T-cell (primary cell): ENCODE data around the gene POLR3A. TPM values are rescaled to one million over a fixed set of nuclear protein-coding genes. Genes with fewer than 3 reads are reported as not detected.

ENCODE experiments used
- ATAC-seq, 4 experiments: fragments of 200-7000 bp in 3 of 4; fragments of 150-1000 bp in 1 of 4; cut with Tn5 transposase; replicated peaks in 1 of 4; 1 replicate in 3 of 4; 2 replicates in 1 of 4; pipeline ENCODE4 v1.10.0; 2021; ENCODE audit warnings: moderate library complexity in 3 of 4, mild to moderate bottlenecking in 2 of 4, moderate number of reproducible peaks in 1 of 4
- CTCF ChIA-PET, 2 donors: fragments of 300-600 bp; sonication (Branson Sonifier 250); formaldehyde crosslinking; loops; one replicate each; lab custom pipeline; 2022; ENCODE audit warnings: antibody characterized with exemption in 2 of 2; lab: Charles Lee
- POLR2A ChIA-PET, 2 donors: fragments of 300-600 bp; sonication (Branson Sonifier 250); formaldehyde crosslinking; loops; one replicate each; lab custom pipeline; 2022; ENCODE audit warnings: antibody characterized with exemption in 2 of 2; lab: Charles Lee
- DNase-seq, 35 experiments: peaks; one replicate each; pipeline versions ENCODE4 v3.0.0 to v3.0.0-alpha.2; 2013 to 2023
- H3K27ac ChIP-seq: one replicate; pipeline ENCODE4 v1.5.1; 2013; ENCODE audit warnings: low read length
- H3K27me3 ChIP-seq, 2 experiments: replicated peaks in 1 of 2; 1 replicate in 1 of 2; 2 replicates in 1 of 2; pipeline versions ENCODE4 v1.6.1 to v1.7.0; 2013; ENCODE audit warnings: low read length in 1 of 2, mixed read lengths in 1 of 2; ENCODE audit not compliant: control insufficient read depth in 2 of 2, insufficient read depth in 2 of 2; ENCODE audit errors: extremely low read depth in 1 of 2
- H3K36me3 ChIP-seq, 2 donors: 1 replicate in 1 of 2; 2 replicates in 1 of 2; pipeline versions ENCODE4 v1.6.1 to v1.7.0; 2013; ENCODE audit warnings: low read length in 1 of 2; ENCODE audit not compliant: control insufficient read depth in 2 of 2, insufficient read depth in 1 of 2; ENCODE audit errors: extremely low read depth in 1 of 2
- H3K4me1 ChIP-seq, 2 experiments: 1 replicate in 1 of 2; 2 replicates in 1 of 2; pipeline versions ENCODE4 v1.6.1 to v1.7.0; 2013; ENCODE audit warnings: low read length in 2 of 2, mixed read lengths in 1 of 2; ENCODE audit not compliant: insufficient read depth in 2 of 2, control insufficient read depth in 1 of 2; ENCODE audit errors: extremely low read depth in 1 of 2
- H3K4me3 ChIP-seq, 2 donors: 1 replicate in 1 of 2; 2 replicates in 1 of 2; pipeline versions ENCODE4 v1.5.1 to v1.7.0; 2013; ENCODE audit warnings: mild to moderate bottlenecking in 2 of 2, low read length in 1 of 2, moderate library complexity in 1 of 2; ENCODE audit not compliant: control insufficient read depth in 1 of 2; ENCODE audit errors: extremely low read depth in 1 of 2
- H3K9me3 ChIP-seq: 2 replicates; pipeline ENCODE4 v1.7.0; 2013
- H3K27ac Mint-ChIP-seq, 2 donors: one replicate each; pipeline ENCODE4 v1.8.0; 2020 to 2021; ENCODE audit warnings: mild to moderate bottlenecking in 2 of 2, mixed read lengths in 2 of 2
- H3K27me3 Mint-ChIP-seq, 2 donors: one replicate each; pipeline ENCODE4 v1.8.0; 2021 to 2022; ENCODE audit warnings: mixed read lengths in 2 of 2
- H3K36me3 Mint-ChIP-seq: one replicate; pipeline ENCODE4 v1.8.0; 2021; ENCODE audit warnings: mixed read lengths
- H3K4me1 Mint-ChIP-seq, 3 donors: one replicate each; pipeline ENCODE4 v1.8.0; 2020 to 2022; ENCODE audit warnings: mixed read lengths in 3 of 3, mild to moderate bottlenecking in 1 of 3
- H3K4me3 Mint-ChIP-seq, 3 donors: one replicate each; pipeline ENCODE4 v1.8.0; 2020 to 2022; ENCODE audit warnings: mild to moderate bottlenecking in 3 of 3, mixed read lengths in 3 of 3, moderate library complexity in 3 of 3
- H3K9me3 Mint-ChIP-seq, 3 donors: one replicate each; pipeline ENCODE4 v1.8.0; 2020 to 2022; ENCODE audit warnings: mixed read lengths in 3 of 3
- WGBS: methylation state at CpG from one replicate; pipeline ENCODE4 v1.1.5; 2013; ENCODE audit warnings: missing lambda C conversion rate; ENCODE audit not compliant: insufficient coverage; 5-methylcytosine and 5-hydroxymethylcytosine counted together
- total RNA-seq, 35 experiments: library from RNA in 6 of 35; stranded (reverse) in 6 of 35; fragments of 120-200 nt in 1 of 35; gene quantifications; one replicate each; pipeline versions ENCODE4 v1.2.1 to v1.2.4 and lab custom pipeline; 2013 to 2026

The POLR3A gene
- total RNA-seq, 5 donors from 2014 or later (not counting 1 experiment from before 2014, with no cell fraction given): 14.5 to 16.9 (median 16.5) TPM

DNA sequence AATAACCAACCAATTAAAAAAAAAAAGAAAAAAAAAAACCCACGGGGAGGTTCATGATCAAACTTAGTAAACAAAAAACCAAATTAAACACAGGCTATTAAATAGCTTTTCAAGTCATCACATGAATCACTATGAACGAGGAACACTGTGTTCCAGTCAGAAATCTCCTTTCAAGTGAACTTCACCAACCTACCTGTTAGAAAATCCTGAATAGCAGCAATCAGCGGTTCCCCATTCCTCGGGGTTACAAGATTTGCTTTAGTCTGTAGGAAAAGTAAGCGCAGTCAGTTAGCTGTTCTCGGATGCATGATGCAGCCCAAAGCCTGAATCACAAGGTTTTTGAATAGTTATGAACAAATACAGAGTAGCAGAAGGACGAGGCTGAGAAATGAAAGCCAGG is 19.0 kb downstream of the POLR3A start:
- H3K4me1 Mint-ChIP-seq: no peaks in the 10 kb centered on the region
- H3K36me3 Mint-ChIP-seq: peaks cover 67% of the 10 kb centered on the region
- ChIA-PET POLR2A (interaction anchor here in 1 of 2 donors (0.6 kb wide), 1 partner anchor 75 kb away, joined by 4 read pairs; no protein-coding TSS in a partner anchor), CTCF (no interaction called here)
- H3K4me3 Mint-ChIP-seq: no peak overlapping the region
- Histone ChIP-seq H3K27ac (no peak overlapping the region), H3K36me3 (peaks cover 9 to 82% of the 10 kb centered on the region in 2 donors), H3K4me1 (no peaks in the 10 kb centered on the region), H3K27me3 (no peaks in the 10 kb centered on the region), H3K9me3 (no peaks in the 10 kb centered on the region), H3K4me3 (no peak overlapping the region)
- H3K27me3 Mint-ChIP-seq: no peaks in the 10 kb centered on the region
- no peak for DNase-seq
- H3K9me3 Mint-ChIP-seq: no peaks in the 10 kb centered on the region
- H3K27ac Mint-ChIP-seq: no peak overlapping the region
- no peak for ATAC-seq
- 87% methylated on average over 4 of the region's 7 CpGs for WGBS

DNA sequence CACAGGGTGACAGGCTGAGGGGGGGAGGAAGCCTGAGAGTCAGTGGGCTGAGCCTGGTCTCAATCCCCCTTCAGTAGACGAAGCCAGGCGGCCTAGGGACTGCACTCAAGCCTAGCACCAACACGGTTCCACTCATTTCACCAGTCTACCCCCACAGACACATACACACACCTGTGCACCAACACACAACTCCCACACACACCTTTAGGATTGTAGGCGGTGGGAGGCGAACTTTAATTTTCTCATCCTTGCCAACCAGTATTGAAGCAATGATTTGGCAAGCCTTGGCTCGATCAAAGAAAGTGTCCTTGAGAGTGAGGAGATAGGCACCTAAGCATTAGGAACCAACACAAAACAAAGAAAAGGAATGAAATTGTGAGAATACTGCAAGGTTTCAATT is 19.7 kb downstream of the POLR3A start:
- H3K9me3 ChIP-seq: no peaks in the 10 kb centered on the region
- ChIA-PET CTCF (no interaction called here), POLR2A (no interaction called here)
- Mint-ChIP-seq H3K4me1 (no peaks in the 10 kb centered on the region), H3K9me3 (no peaks in the 10 kb centered on the region), H3K36me3 (peaks cover 68% of the 10 kb centered on the region), H3K27me3 (no peaks in the 10 kb centered on the region), H3K4me3 (no peak overlapping the region), H3K27ac (no peak overlapping the region)
- no CpG with 5 or more reads among the region's 6 CpGs for WGBS
- DNase-seq (no peak), ATAC-seq (no peak)
- no peak overlapping the region for H3K4me3 ChIP-seq
- no peak overlapping the region for H3K27ac ChIP-seq
- no peaks in the 10 kb centered on the region for H3K4me1 ChIP-seq
- H3K36me3 ChIP-seq: peaks cover 12 to 85% of the 10 kb centered on the region in 2 donors
- no peaks in the 10 kb centered on the region for H3K27me3 ChIP-seq

DNA sequence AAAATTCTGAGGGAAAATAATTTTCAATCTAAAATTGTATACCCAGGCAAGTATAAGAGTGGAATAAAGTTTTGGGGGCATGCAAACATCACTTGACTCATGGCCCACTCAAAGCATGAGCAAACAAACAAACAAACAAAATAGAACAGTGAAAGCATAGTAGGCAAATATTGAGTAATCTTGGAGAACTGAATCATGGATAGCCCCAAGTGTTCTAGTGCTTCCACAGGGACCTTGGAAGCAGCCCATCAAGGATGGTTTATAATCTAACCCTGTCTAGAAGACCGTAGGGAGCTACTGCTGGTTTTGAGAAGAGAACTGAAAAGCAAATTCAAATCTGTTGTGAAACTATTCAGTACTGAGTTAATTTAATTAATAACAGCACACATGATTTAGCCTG is 22.1 kb downstream of the POLR3A start:
- WGBS: no CpG with 5 or more reads among the region's 1 CpG
- H3K27ac Mint-ChIP-seq: no peak overlapping the region
- CTCF ChIA-PET: interaction anchor here (0.5 to 0.7 kb wide), 5 partner anchors 17 to 1874 kb away, joined by 3 to 4 read pairs (median 3); no protein-coding TSS in a partner anchor

DNA sequence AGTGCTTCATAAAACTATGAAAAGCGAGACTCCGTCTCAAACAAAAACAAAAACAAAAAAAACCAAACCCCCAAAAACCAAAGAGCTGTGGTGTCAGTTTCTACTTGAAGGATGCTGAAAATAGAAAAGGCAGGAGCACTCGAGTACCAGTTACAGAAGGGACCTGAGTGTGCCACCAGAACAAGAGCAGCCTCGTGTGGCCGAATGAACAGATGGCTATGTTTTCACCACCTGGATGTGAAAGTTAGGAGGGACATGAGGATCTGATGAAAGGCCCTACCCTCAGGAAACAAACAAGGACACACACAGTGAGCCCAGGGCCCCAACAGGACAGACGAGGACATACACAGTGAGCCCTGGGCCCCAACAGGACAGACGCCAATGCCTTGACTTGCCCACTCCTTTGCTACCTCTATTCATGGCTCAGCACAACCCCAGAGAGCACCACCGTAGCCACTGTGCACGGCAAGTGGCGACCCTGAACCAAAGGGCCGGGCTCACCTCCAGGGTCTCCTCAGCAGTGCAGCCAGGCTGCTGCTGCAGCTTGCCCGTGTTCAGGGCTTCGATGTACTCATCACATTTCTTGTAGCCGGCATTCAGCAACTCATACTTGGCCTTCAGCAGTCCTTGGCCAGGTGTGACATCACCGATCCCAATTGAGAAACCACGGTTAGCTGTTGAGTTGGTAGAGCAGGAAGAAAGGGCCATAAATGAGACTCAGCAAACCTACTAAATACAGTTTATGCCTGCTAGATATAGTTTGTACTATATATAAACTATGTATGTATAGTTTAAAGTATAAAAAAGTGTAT is 24.9 kb downstream of the POLR3A start:
- ChIA-PET CTCF (no interaction called here), POLR2A (interaction anchor here in 1 of 2 donors (0.6 kb wide), 1 partner anchor 10 kb away, joined by 3 read pairs; no protein-coding TSS in a partner anchor)
- no peaks in the 10 kb centered on the region for H3K9me3 Mint-ChIP-seq
- no peak overlapping the region for H3K27ac Mint-ChIP-seq
- peaks cover 31 to 87% of the 10 kb centered on the region in 2 donors for H3K36me3 ChIP-seq
- H3K4me1 ChIP-seq: no peaks in the 10 kb centered on the region
- peaks cover 70% of the 10 kb centered on the region for H3K36me3 Mint-ChIP-seq
- no peak overlapping the region for H3K4me3 ChIP-seq
- no peak overlapping the region for H3K27ac ChIP-seq
- H3K4me1 Mint-ChIP-seq: peaks cover 0 to 5% (median 0%) of the 10 kb centered on the region in 3 donors
- no peaks in the 10 kb centered on the region for H3K27me3 ChIP-seq
- DNase-seq (no peak), ATAC-seq (no peak)
- no peaks in the 10 kb centered on the region for H3K9me3 ChIP-seq
- no peak overlapping the region for H3K4me3 Mint-ChIP-seq
- 98% methylated on average over 5 of the region's 16 CpGs for WGBS
- no peaks in the 10 kb centered on the region for H3K27me3 Mint-ChIP-seq

More for the DNA sequence above, 22.1 kb downstream of the POLR3A start:
- H3K27me3 Mint-ChIP-seq: no peaks in the 10 kb centered on the region
- no peaks in the 10 kb centered on the region for H3K4me1 Mint-ChIP-seq
- Histone ChIP-seq H3K27me3 (no peaks in the 10 kb centered on the region), H3K4me3 (no peak overlapping the region), H3K36me3 (peaks cover 15 to 87% of the 10 kb centered on the region in 2 donors), H3K27ac (no peak overlapping the region), H3K4me1 (no peaks in the 10 kb centered on the region), H3K9me3 (no peaks in the 10 kb centered on the region)
- H3K4me3 Mint-ChIP-seq: no peak overlapping the region
- H3K9me3 Mint-ChIP-seq: no peaks in the 10 kb centered on the region
- peaks cover 72% of the 10 kb centered on the region for H3K36me3 Mint-ChIP-seq
- POLR2A ChIA-PET: no interaction called here
- ATAC-seq: no peak
- no peak for DNase-seq

DNA sequence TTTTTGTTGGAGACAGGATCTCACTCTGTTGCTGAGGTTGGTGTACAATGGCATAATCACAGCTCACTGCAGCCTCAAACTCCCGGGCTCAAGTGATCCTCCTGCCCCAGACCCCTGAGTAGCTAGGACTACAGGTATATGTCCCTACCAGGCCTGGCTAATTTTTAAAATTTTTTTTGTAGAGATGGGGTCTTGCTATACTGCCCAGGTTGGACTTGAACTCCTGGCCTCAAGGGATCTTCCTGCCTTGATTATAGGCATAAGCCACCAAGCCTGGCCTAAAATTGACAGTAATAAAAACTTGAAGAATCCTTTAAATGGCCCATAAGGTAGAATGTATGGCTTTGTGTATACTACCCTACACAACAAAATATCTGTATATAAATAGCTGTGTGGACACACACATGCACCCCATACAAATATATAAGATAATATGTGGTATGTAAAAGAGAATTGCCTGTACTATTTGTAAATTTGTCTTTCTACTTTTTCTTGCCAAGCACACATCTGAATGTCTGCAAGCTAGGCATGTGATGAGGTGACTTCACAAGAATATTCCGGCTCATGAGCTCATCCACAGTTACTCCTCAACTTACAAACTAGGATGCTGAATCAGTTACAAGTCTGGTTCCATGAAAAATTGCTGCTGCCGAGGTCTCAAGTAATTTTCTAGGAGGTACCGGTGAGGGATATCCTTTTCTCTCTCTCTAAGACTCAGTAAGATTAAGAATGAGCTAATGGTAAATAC is 26.6 kb downstream of the POLR3A start:
- peaks cover 78% of the 10 kb centered on the region for H3K36me3 Mint-ChIP-seq
- Histone ChIP-seq H3K27ac (no peak overlapping the region), H3K27me3 (no peaks in the 10 kb centered on the region), H3K9me3 (no peaks in the 10 kb centered on the region), H3K36me3 (peaks cover 29 to 81% of the 10 kb centered on the region in 2 donors), H3K4me3 (no peak overlapping the region), H3K4me1 (no peaks in the 10 kb centered on the region)
- ATAC-seq (no peak), DNase-seq (no peak)
- H3K27ac Mint-ChIP-seq: no peak overlapping the region
- H3K9me3 Mint-ChIP-seq: no peaks in the 10 kb centered on the region
- no peak overlapping the region for H3K4me3 Mint-ChIP-seq
- ChIA-PET CTCF (interaction anchor here in 1 of 2 donors (0.6 kb wide), 1 partner anchor 17 kb away, joined by 7 read pairs; no protein-coding TSS in a partner anchor), POLR2A (no interaction called here)
- H3K4me1 Mint-ChIP-seq: peaks cover 0 to 5% (median 0%) of the 10 kb centered on the region in 3 donors
- 100% methylated on average over 1 of the region's 4 CpGs for WGBS
- H3K27me3 Mint-ChIP-seq: no peaks in the 10 kb centered on the region

DNA sequence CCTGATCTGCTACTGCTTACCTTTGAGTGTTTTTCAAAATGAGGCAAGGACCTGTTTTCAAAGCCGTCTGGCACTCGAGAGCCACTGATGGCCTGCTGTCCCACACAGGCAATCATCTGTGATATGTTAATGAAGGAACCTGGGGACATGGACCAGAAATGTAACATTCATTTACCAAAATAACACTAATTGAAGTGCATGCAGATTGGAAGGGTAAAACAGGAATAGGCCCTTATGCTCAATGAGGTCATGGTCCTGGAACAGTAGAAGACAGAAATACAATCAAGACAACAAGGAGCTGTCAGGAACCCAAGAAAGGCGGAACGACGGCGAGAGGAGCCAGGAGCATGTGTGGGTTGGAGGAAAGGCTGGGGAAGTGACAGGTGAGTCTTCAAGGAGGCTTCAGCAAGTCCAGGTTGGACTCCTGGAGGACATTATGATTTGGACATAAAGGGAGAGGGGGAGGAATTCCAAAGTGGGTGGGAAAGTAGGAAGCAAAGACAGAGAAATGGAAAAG is 28.3 kb downstream of the POLR3A start:
- Histone ChIP-seq H3K9me3 (no peaks in the 10 kb centered on the region), H3K36me3 (peaks cover 29 to 68% of the 10 kb centered on the region in 2 donors), H3K27ac (no peak overlapping the region), H3K4me3 (no peak overlapping the region), H3K4me1 (no peaks in the 10 kb centered on the region), H3K27me3 (no peaks in the 10 kb centered on the region)
- no peak overlapping the region for H3K4me3 Mint-ChIP-seq
- ChIA-PET POLR2A (no interaction called here), CTCF (no interaction called here)
- H3K9me3 Mint-ChIP-seq: no peaks in the 10 kb centered on the region
- peaks cover 0 to 10% (median 4%) of the 10 kb centered on the region in 3 donors for H3K4me1 Mint-ChIP-seq
- no peak for ATAC-seq
- peaks cover 82% of the 10 kb centered on the region for H3K36me3 Mint-ChIP-seq
- H3K27me3 Mint-ChIP-seq: no peaks in the 10 kb centered on the region
- DNase-seq: no peak
- WGBS: 97% methylated on average over 4 of the region's 6 CpGs
- H3K27ac Mint-ChIP-seq: no peak overlapping the region
